ENCODE measurements around the gene SFXN5. TPM values are rescaled to one million over a fixed set of nuclear protein-coding genes. Genes with fewer than 3 reads are reported as not detected.

SFXN5 gene
- total and polyA plus RNA-seq, 2 of the 4 experiments (the other 2 are of a cell fraction), result 8.6 to 17.0 TPM

GRCh38 chr2:72944804-72945449 is 126.6 kb downstream of the SFXN5 start:
- Histone ChIP-seq H3K23ac (ENCODE audit: low read depth, low read length) (no peak overlapping the region), H2BK120ac (ENCODE audit: low read depth, low read length) (no peak overlapping the region), H3K4ac (ENCODE audit: low read depth, low read length) (no peak overlapping the region), H3K4me2 (ENCODE audit: low read depth, low read length) (no peak overlapping the region), H3K27ac (ENCODE audit: insufficient read depth, low read length) (no peak overlapping the region), H3K36me3 (ENCODE audit: control insufficient read depth, insufficient read depth, low read length) (no peaks in the 10 kb centered on the region), H3K56ac (ENCODE audit: extremely low read depth, insufficient read depth, low read length) (no peak overlapping the region), H3K79me1 (ENCODE audit: low read depth in 1 of 2, low read length in 2 of 2) (no peaks in the 10 kb centered on the region), H2BK20ac (ENCODE audit: low read depth, low read length) (no peak overlapping the region), H3K18ac (ENCODE audit: low read depth, low read length) (no peak overlapping the region), H3K14ac (replicated peaks; ENCODE audit: low read depth, low read length) (no peak overlapping the region), H2AFZ (replicated peaks; ENCODE audit: low read length, poor library complexity) (peak overlapping the region; percentile 29), H3K4me3 (ENCODE audit: insufficient read depth, low read depth, low read length) (no peak overlapping the region), H4K91ac (ENCODE audit: insufficient read depth, low read depth, low read length) (no peak overlapping the region), H3K9me3 (ENCODE audit: control insufficient read depth, insufficient read depth, low read length) (no peaks in the 10 kb centered on the region), H4K5ac (ENCODE audit: low read depth, low read length) (no peak overlapping the region), H2BK5ac (ENCODE audit: low read depth, low read length, poor library complexity, severe bottlenecking) (no peak overlapping the region), H3K27me3 (ENCODE audit: control insufficient read depth, insufficient read depth, low read length) (no peaks in the 10 kb centered on the region), H3K9me1 (ENCODE audit: insufficient read depth, low read length) (peaks cover 11% of the 10 kb centered on the region), H2AK9ac (replicated peaks; ENCODE audit: low read depth, low read length, poor library complexity) (no peak overlapping the region), H4K8ac (ENCODE audit: low read depth in 2 of 2, low read length in 2 of 2) (no peak overlapping the region), H3K9ac (ENCODE audit: low read depth, low read length) (no peak overlapping the region), H2BK15ac (ENCODE audit: low read depth, low read length) (no peak overlapping the region), H2AK5ac (ENCODE audit: low read depth, low read length) (no peak overlapping the region), H3K4me1 (ENCODE audit: control insufficient read depth, insufficient read depth, low read length) (peaks cover 10% of the 10 kb centered on the region; the same call in 1 of the 2 replicates), H4K20me1 (ENCODE audit: insufficient read depth, low read length) (peaks cover 4% of the 10 kb centered on the region; the same call in 1 of the 2 replicates)
- ATAC-seq (ENCODE audit: low read depth), result no peak
- WGBS, 2 experiments (ENCODE audit: extremely low coverage in 2 of 2, insufficient read length in 1 of 2), result 94% methylated on average over 7 of the region's 16 CpGs; no CpG with 5 or more reads in 1 of the 2 experiments
- in situ Hi-C loops (cut with MboI; ENCODE audit: low sequenced_read_pairs), result no loop called here
- TF ChIP-seq MXI1 (IDR thresholded peaks at IDR 0.05; ENCODE audit: borderline replicate concordance, low read depth, low read length) (no peak), RAD21 (IDR thresholded peaks at IDR 0.05; ENCODE audit: low read length) (no peak), CHD1 (IDR thresholded peaks at IDR 0.05; ENCODE audit: low read depth, low read length) (no peak), RCOR1 (IDR thresholded peaks at IDR 0.05; ENCODE audit: insufficient replicate concordance, low read length) (no peak), NFE2L2 (IDR thresholded peaks at IDR 0.05; ENCODE audit: low read depth, low read length) (no peak), USF2 (IDR thresholded peaks at IDR 0.05; ENCODE audit: low read depth, low read length) (no peak), SMC3 (IDR thresholded peaks at IDR 0.05; ENCODE audit: low read depth, low read length) (no peak), MAZ (IDR thresholded peaks at IDR 0.05; ENCODE audit: borderline replicate concordance, low read depth, low read length) (no peak), ELK1 (IDR thresholded peaks at IDR 0.05; ENCODE audit: borderline replicate concordance, low read depth, low read length) (no peak), CTCF (conservative IDR thresholded peaks at IDR 0.05; ENCODE audit: low read depth, low read length) (no peak), CEBPB (IDR thresholded peaks at IDR 0.05; ENCODE audit: low read depth, low read length) (no peak), POLR2A (IDR thresholded peaks at IDR 0.05; ENCODE audit: low read depth, low read length) (no peak), FOS (IDR thresholded peaks at IDR 0.05; ENCODE audit: low read depth, low read length) (no peak), MAFK (IDR thresholded peaks at IDR 0.05; ENCODE audit: low read depth, low read length) (no peak), RFX5 (IDR thresholded peaks at IDR 0.05; ENCODE audit: low read depth, low read length) (no peak), BHLHE40 (IDR thresholded peaks at IDR 0.05; ENCODE audit: low read depth, low read length) (no peak)
- intact Hi-C loops (cut with micrococcal nuclease), result no loop called here
- ChIA-PET CTCF (no interaction called here), POLR2A (ENCODE audit: unreplicated experiment) (no interaction called here)
- no peak for DNase-seq
- no TSS peak for BruUV-seq (replicated peaks)
- dilution Hi-C loops (cut with HindIII; ENCODE audit: low sequenced_read_pairs, unreplicated experiment), result no loop called here

All from IMR-90 (cell line).